CD4-positive, alpha-beta T cell treated with Interferon alpha-2 for 1 hour (primary cell): ENCODE data around the gene ELOB.

Experiments
- DNase-seq, 2 donors: peaks; one replicate each; pipeline ENCODE4 v3.0.0-alpha.2; 2020 to 2022

ELOB gene

DNA sequence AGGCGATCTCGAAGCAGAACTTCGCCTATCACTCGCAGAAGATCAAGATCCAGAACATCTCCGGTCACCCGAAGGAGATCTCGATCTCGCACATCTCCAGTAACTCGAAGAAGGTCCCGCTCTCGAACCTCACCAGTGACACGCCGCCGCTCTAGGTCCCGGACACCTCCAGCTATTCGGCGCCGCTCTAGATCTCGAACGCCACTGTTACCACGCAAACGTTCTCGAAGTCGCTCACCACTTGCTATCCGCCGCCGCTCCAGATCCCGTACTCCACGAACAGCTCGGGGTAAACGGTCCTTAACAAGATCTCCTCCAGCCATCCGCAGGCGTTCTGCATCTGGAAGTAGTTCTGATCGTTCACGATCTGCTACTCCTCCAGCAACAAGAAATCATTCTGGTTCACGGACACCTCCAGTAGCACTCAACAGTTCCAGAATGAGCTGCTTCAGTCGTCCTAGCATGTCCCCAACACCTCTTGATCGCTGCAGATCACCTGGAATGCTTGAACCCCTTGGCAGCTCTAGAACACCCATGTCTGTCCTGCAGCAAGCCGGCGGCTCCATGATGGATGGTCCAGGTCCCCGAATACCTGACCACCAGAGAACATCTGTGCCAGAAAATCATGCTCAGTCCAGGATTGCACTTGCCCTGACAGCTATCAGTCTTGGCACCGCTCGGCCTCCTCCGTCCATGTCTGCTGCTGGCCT, 10.5 kb downstream of the ELOB start:
- no peak for DNase-seq

DNA sequence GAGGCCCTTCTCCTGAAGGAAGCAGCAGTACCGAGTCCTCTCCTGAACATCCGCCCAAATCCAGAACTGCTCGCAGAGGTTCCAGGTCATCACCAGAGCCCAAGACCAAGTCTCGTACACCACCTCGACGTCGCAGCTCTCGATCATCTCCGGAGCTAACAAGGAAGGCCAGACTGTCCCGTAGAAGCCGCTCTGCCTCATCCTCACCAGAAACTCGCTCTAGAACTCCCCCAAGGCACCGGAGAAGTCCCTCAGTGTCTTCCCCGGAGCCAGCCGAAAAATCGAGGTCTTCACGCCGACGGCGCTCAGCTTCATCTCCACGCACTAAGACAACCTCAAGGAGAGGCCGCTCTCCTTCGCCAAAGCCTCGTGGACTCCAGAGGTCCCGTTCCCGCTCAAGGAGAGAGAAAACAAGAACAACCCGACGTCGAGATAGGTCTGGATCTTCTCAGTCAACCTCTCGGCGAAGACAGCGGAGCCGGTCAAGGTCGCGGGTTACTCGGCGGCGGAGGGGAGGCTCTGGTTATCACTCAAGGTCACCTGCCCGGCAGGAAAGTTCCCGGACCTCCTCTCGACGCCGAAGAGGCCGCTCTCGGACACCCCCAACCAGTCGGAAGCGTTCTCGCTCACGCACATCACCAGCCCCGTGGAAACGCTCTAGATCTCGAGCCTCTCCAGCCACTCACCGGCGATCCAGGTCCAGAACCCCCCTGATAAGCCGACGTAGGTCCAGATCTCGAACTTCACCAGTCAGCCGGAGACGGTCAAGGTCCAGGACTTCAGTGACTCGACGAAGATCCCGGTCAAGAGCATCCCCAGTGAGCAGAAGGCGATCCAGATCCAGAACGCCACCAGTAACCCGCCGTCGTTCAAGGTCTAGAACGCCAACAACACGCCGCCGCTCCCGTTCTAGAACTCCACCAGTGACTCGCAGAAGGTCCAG, 11.3 kb downstream of the ELOB start:
- no peak for DNase-seq

DNA sequence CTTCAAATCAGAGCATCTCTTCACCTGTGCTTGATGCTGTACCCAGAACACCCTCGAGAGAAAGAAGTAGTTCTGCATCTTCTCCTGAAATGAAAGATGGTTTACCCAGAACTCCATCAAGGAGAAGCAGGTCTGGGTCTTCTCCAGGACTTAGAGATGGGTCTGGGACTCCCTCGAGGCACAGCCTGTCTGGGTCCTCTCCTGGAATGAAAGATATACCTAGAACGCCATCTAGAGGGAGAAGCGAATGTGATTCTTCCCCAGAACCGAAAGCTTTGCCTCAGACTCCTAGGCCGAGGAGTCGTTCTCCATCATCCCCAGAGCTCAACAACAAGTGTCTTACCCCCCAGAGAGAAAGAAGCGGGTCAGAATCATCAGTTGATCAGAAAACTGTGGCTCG, 12.4 kb downstream of the ELOB start:
- no peak for DNase-seq

DNA sequence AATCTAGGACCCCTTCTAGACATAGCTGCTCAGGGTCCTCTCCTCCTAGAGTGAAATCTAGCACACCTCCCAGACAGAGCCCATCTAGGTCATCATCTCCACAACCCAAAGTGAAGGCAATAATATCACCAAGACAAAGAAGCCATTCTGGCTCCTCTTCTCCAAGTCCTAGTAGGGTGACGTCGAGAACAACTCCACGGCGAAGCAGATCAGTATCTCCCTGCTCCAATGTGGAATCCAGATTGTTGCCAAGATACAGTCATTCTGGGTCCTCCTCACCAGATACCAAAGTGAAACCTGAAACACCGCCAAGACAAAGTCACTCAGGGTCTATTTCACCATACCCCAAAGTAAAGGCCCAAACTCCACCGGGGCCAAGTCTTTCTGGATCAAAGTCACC, 13.9 kb downstream of the ELOB start:
- DNase-seq = no peak

DNA sequence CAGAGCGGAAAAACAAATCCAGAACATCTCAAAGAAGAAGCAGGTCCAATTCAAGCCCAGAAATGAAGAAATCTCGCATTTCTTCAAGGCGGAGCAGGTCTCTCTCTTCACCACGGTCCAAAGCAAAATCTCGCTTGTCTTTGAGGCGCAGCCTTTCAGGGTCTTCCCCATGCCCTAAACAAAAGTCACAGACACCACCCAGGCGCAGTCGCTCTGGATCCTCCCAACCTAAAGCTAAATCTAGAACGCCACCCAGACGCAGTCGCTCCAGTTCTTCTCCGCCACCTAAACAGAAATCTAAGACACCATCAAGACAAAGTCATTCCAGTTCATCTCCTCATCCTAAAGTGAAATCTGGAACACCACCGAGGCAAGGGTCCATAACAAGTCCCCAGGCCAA, 14.4 kb downstream of the ELOB start:
- DNase-seq = no peak

DNA sequence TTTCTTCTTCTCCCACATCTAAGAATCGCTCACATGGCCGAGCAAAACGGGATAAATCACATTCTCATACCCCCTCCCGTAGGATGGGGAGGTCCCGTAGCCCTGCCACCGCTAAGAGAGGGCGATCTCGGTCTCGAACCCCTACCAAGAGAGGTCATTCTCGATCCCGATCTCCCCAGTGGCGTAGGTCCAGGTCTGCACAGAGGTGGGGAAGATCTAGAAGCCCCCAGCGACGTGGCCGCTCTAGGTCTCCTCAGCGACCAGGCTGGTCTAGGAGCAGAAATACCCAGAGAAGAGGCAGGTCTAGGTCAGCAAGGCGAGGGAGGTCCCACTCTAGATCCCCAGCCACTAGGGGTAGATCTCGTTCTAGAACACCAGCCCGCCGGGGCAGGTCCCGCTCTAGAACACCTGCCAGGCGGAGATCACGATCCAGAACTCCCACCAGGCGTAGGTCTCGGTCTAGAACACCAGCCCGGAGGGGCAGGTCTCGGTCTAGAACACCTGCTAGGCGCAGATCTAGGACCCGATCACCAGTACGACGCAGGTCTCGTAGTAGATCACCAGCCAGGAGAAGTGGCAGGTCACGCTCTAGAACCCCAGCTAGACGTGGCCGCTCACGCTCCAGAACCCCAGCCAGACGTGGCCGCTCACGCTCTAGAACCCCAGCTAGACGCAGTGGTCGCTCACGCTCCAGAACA, 15.0 kb downstream of the ELOB start:
- no peak for DNase-seq

DNA sequence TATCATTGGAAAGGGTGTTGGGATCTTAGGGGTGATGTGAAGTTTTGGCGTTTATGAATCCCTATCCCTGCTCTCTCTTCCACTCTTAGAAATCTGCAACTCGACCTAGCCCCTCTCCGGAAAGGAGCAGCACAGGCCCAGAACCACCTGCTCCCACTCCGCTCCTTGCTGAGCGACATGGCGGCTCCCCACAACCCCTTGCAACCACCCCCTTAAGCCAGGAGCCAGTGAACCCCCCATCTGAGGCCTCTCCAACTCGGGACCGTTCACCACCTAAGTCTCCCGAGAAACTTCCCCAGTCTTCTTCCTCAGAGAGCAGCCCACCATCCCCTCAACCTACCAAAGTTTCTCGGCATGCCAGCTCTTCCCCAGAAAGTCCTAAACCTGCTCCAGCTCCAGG, 15.6 kb downstream of the ELOB start:
- DNase-seq = no peak

DNA sequence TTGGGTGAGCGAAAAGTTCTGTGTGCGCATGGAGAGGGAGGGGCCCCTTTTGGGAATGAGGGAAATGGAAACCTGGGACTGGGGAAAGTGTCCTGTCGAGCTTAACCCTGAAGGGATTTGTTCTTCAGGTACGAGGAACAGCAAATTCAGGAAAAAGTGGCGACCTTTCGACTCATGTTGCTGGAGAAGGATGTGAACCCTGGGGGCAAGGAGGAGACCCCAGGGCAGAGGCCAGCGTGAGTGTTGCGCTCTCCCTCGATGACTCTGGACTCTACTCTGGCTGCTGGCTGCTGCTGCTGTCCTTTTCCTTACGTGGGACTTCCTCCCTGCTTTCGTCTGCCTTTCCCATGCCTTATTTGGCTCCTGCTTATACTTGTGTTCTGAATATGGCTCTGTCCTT, 19.7 kb downstream of the ELOB start:
- no peak for DNase-seq

DNA sequence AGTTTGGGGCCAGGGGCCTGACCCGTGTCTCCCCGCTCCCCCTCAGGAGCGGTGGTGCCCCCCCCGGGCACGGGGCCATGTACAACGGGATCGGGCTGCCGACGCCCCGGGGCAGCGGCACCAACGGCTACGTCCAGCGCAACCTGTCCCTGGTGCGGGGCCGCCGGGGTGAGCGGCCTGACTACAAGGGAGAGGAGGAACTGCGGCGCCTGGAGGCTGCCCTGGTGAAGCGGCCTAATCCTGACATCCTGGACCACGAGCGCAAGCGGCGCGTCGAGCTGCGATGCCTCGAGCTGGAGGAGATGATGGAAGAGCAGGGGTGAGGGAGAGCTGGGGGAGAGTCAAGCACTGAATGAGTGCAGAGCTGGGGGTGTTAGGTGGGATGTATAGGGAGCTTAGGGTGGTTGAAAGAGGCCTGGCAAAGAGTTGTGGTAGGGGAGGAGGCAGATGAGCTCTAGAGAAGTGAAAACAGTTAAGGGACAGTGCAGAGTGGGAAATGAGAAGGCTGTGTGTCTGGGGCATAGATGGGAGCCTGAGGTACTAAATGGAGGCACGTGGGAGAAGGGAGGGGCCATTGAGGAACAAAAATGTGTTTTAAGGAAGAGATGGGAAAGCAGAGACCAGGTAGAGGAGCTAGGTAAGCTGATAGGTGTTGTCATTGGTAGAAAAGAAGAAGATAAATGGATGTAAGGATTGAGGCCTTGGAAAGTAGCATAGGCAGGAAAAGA, 20.6 kb downstream of the ELOB start:
- DNase-seq = no peak

DNA sequence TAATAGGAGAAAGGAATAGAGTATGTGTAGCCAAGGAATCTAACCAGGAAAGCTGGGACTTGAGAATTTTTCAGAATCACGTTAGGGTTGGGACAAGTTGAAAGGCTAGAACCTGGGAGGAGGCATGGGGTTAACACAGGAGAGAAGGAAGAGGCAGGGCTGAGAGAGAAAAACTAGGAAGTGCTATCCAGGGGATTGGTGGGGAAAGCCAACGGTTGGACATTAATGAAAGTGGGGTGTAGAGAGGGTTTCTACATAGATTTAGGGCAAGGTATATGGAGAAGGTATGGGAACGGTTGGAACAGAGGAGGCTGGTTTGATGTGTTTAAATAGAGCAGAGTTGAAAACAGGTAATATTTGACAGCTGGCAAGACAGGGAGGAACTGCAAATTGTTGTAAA, 21.9 kb downstream of the ELOB start:
- DNase-seq = no peak

DNA sequence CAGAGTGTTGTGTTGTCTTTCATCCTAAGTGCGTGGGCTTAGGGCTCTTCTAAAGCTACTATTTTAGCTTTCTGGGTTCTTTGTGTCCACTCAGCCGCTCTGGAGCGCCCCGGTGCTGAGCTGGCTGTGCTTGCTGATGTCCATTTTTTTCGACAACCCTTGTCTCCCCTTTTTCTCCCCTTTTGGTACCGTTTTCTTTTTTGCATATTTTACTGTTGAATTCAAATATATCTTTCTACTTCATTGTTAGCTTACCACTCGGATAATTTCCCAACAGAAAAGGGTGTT, 23.4 kb downstream of the ELOB start:
- no peak for DNase-seq

DNA sequence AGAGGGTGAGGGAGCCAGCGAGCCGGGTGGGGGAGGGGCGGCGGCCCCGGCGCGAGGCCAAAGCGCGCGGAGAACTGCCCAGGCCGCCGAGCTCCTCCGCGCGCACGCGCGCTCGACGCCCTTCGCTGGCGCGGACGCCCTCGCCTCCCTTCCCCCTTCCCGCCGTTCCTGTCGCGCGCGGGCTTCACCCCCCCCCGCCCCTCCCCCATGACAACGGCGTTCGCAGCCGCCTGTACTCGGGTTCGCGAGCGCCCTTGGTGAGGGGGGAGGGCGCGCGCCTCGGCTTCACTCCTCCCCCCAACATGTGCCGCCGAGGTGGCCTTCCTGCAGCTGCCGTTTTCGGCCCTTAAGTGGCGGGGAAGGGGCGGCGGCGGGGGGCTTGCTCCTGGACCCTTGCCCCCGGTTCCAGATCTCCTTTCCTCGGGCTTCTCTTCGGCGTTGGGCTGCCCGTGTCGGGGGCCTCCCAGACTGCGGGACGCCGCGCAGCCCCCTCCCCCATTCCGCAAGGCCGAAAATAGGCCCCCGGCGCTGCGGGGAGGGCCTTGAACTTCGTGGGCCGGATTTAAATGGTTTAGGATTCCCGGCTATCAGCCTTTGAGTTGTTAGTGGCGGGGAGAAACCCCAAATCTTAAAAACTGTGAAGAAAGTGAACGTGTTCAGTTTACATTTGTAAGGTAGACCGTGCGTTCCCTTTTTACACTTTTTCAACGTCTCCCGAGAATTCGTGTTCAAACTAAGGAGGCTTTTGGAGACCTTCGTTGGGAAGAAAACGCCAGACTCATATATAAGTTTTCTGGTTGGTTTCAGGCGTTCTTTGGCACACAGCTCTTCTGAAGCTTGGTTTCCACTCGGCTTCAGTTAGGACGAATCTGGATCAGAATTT, 24.0 kb downstream of the ELOB start:
- DNase-seq = peak; percentile 74 to 76

DNA sequence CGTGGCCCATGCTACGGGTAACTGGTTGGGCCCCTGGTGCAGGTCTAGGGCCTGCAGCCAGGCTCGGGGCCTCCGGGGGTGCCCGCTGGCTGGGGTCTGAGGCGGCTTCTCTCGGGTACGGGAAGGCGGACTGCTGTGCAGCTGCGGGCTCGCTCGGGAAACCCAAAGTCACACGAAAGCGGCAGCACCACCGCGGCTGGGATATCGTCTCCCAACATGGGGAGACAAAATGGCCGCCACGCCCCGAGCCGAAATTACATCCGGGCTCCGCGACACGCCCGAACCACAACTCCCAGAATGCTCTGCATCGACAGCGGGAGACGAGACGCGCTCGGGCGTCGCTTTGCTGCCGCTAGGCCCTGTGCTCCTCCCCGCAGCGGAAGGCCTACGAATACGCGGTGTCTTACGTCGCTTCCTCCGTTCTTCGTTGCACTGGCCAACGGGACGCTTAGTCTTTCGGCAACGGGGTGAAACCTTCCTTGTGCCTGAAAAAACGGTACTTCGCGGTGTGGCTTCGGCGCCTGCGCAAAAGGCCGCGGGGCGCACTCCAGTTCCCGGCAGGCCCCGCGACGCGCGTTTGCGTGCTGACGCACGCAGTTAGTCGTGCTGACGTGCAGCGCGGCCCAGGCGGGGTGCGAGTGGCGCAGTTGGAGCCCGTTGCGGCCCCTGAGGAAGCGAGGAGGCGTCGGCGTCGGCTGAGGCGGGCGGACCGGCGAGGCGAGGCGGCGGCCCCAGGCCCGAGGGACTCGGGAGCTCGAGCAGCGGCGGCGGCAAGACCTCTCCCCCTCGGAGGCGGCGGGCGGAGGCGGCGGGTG, 24.8 kb downstream of the ELOB start, which contains the start of gene SRRM2:
Gene SRRM2 (plus strand): TSS at position 604 of the 815 bp plus-strand sequence. CDS start 3,727 bp downstream, outside the sequence.
- DNase-seq = peak; percentile 94 to 96

DNA sequence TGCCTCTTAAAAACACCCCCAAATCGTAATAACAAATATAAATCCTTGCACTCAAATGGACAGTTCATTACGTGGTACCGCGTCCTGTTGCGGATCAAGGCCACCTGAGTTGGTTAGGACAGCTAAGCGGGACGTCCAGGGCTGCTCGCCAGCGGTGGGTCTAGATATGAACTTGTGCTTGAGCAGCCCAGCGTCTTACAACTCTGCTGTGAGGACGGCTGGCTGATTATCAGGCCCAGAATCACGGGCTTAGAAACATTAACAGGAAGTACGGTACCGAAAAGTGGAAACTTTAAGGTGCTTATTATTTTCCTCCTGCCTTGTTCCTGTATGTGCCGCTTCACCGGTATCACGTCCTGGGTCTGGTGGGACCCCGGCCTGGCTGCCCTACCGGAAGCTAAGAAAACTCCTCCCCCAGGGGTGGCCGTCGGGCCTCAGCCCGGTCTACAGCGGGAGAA, 25.5 kb downstream of the ELOB start:
- no peak for DNase-seq

DNA sequence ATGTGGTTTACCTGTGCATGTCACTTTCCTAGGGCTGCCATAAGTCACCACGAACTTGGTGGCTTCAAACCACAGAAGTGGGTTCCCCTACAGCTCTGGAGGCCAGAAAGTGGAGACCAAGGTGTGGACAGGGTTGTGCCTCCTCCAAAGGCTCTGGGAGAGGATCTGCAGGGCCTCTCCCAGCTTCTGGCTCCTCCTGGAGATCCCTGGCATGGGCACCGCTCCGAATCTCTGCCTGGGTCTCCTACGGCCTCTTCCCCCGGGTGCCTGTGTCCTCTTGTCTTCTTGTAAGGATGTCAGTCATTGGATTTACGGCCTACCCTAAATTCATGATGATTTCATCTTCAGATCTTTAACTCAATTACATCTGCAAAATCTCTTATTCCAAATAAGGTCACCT, 27.1 kb downstream of the ELOB start:
- no peak for DNase-seq

DNA sequence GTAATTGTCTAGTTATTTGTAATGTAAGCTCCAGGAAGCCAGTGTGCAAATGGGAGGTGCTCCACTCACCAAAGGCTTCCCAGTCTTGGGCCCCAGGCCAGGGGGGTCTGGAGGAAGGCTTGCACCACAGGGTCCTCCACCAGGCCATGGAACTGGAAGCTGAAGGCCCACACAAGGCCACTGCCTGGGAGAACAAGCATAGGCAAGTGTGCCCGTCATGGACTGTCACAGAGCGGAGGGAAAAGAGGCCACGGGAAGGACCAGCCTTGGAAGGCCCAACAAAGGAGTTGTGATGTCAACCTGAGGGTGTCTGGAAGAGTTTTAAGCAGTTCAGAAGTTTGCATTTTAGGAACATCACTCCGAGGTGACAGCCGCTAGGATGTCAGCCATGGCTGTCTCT, 27.6 kb downstream of the ELOB start:
- no peak for DNase-seq

DNA sequence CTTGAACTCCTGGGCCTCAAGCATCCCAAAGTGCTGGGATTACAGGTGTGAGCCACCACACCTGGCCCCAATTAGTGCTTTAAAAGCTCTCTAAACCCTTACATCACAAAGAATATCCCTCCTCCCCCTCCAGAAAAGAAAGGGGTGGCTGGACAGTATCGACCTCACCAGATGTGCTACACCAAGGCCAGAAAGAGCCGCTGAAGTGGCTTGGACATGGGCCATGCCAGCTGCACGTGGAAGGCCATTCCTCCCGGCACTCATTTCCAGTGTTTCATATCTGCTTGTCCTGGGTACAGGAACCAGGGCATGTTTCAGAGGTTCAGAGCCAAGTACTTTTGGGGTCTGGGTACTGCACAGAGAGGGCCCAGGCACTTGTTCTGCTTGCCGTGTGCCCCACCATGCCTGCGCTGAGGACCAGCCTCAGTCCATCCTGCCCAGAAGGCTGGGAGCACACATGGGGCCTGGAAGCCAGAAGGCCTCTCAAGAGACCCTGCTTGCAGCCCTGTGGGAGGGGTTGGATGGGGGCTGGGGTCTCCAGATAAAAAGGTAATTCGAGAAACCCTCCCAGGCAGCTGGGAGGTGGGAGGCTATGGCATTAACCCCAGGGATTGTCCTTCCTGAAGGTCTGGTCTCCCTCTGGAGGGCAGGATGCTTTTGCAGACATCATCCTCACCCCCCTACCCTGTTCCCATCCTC, 28.2 kb downstream of the ELOB start:
- DNase-seq = no peak

DNA sequence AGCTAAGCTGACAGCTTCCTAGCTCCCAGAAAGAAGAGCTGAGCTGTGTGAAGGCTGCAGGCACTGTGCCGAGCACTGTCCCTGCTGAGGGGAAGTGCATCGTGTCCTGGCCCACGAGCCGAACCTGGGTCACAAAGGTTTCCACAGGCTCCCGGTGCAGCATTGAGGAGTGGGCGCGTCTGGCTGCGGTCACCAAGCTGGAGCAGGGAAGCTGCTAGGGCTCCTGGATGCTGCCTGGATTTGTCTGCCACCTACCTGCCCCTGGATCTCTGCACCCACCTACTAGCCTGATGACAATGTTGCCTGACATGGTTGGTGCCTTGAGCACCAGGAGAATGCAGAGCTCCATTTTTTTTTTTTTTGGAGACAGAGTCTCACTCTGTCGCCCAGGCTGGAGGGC, 31.1 kb downstream of the ELOB start:
- no peak for DNase-seq

DNA sequence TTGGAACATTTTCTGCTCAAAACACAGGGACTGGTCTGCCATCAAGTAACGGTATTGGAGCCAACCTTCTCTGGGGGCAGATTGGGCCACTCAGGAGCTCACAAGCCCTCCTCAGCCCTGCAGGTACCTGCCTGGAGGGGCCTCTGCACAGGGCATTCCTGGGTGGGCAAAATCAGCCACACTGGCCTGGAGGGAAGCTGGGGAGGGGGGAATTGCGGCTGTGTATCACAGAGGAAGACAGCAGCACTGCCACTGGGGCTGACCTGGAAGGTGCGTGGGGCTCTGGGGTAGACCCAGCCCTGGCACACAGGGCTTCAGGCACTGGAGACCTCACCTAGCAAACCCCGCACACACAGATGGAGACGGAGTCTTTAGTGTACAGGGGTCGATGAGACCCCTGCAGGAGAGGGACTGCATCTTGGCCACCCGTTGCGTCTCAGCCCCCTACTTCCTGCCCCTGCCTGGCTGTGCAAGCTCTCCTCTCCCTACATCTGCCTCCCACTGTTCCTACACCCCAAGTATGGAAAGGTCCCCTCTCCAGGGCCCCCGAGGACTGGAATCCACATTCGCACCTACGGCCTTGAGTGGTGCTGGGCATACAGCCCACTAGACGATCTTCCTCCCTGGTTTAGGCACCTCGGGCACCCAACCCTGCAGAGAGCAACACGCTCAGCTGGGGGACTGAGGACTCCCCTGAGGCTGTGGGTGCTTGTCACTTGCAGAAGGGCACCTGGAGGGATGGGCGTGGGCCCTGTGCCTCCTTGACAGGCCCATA, 31.8 kb downstream of the ELOB start:
- DNase-seq = no peak

DNA sequence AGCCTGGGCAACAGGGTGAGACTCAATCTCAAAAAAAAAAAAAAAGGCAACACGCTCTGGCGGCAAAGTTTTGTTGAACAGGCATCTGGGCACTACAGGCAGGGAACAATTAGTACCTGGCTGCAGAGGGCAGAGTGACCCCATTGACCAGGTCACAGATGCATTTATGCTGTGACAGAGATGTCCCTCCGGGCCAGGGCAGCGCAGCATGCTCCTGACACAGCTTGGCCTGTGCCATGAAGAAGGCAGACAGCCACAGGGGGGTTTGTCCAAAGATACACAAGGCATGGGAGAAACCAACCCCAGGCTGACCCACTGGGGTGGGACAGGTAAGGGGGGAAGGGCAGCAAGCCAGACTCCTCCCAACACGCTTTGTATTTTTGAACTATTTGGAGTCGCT, 32.4 kb downstream of the ELOB start:
- DNase-seq = no peak
